ENCODE results near the gene TMC2.

TMC2 gene

GRCh38 chr20:2604506-2604835 is 68.1 kb downstream of the TMC2 start:
- DNase-seq (ENCODE audit: low spot score) = no peak
- TF ChIP-seq CTCF (conservative IDR thresholded peaks at IDR 0.05; ENCODE audit: low read depth) = no peak
- H3K27ac ChIP-seq = no peak overlapping the region
- POLR2A ChIA-PET (ENCODE audit: low non-redundant PET) = no interaction called here
- CTCF ChIA-PET = no interaction called here

- POLR2A ChIA-PET (ENCODE audit: low non-redundant PET) = interaction anchor here (0.6 kb wide), 1 partner anchor 234 kb away, joined by 3 read pairs; the partner anchor contains the start of genes PCED1A and VPS16
- H3K27ac ChIP-seq = no peak overlapping the region
- no peak for DNase-seq (ENCODE audit: low spot score)
- TF ChIP-seq CTCF (conservative IDR thresholded peaks at IDR 0.05; ENCODE audit: low read depth) = no peak
- CTCF ChIA-PET = no interaction called here
These were observed 70.2 kb downstream of the TMC2 start for GRCh38 chr20:2606507-2607006.

- no peak overlapping the region for H3K27ac ChIP-seq
- ChIA-PET CTCF (no interaction called here), POLR2A (ENCODE audit: low non-redundant PET) (no interaction called here)
- no peak for TF ChIP-seq CTCF (conservative IDR thresholded peaks at IDR 0.05; ENCODE audit: low read depth)
- DNase-seq (ENCODE audit: low spot score) = no peak
These were observed 74.0 kb downstream of the TMC2 start for GRCh38 chr20:2610326-2610725.

GRCh38 chr20:2610941-2611720 is 74.8 kb downstream of the TMC2 start:
- no peak for DNase-seq (ENCODE audit: low spot score)
- CTCF ChIA-PET = no interaction called here
- no peak overlapping the region for H3K27ac ChIP-seq
- TF ChIP-seq CTCF (conservative IDR thresholded peaks at IDR 0.05; ENCODE audit: low read depth) = no peak
- POLR2A ChIA-PET (ENCODE audit: low non-redundant PET) = no interaction called here

- CTCF ChIA-PET = interaction anchor here (0.6 kb wide), 1 partner anchor 306 kb away, joined by 7 read pairs; no protein-coding TSS in a partner anchor
- no peak for DNase-seq (ENCODE audit: low spot score)
- POLR2A ChIA-PET (ENCODE audit: low non-redundant PET) = no interaction called here
- no peak overlapping the region for H3K27ac ChIP-seq
- TF ChIP-seq CTCF (conservative IDR thresholded peaks at IDR 0.05; ENCODE audit: low read depth) = no peak
These were observed 75.7 kb downstream of the TMC2 start for GRCh38 chr20:2612073-2612472.

GRCh38 chr20:2616634-2617033 is 80.3 kb downstream of the TMC2 start:
- ChIA-PET CTCF (no interaction called here), POLR2A (ENCODE audit: low non-redundant PET) (no interaction called here)
- H3K27ac ChIP-seq = no peak overlapping the region
- no peak for TF ChIP-seq CTCF (conservative IDR thresholded peaks at IDR 0.05; ENCODE audit: low read depth)
- DNase-seq (ENCODE audit: low spot score) = no peak
